Stimulated activated naive B cell treated with anti-CD40 and anti-IgM and Interleukin-4, amounts not matched to agents 10 μg/mL and 1 μg/mL and 100 μg/mL, for 72 hours (primary cell): ENCODE data around the gene FAAH2.
"Not testable (repeated sequence)": the region's sequence is repeated elsewhere in the genome, so short reads cannot be mapped to it uniquely, and the experiment has no call there.

Source experiments
- ATAC-seq, 2 donors: fragments of 150-1000 bp; cut with Tn5 transposase; replicated peaks; 2 replicates each; pipeline ENCODE4 v1.10.0; 2021; ENCODE audit warnings: moderate library complexity in 1 of 2
- DNase-seq: peaks from one replicate; pipeline ENCODE4 v3.0.0; 2021
- H3K27ac Mint-ChIP-seq: one replicate; pipeline ENCODE4 v1.8.0; 2022; ENCODE audit warnings: mild to moderate bottlenecking, mixed read lengths
- H3K27me3 Mint-ChIP-seq, 2 donors: one replicate each; pipeline ENCODE4 v1.8.0; 2022; ENCODE audit warnings: mixed read lengths in 2 of 2
- H3K36me3 Mint-ChIP-seq, 2 donors: one replicate each; pipeline ENCODE4 v1.8.0; 2022; ENCODE audit warnings: mixed read lengths in 2 of 2, mild to moderate bottlenecking in 1 of 2
- H3K4me1 Mint-ChIP-seq, 2 donors: one replicate each; pipeline ENCODE4 v1.8.0; 2022; ENCODE audit warnings: mixed read lengths in 2 of 2, mild to moderate bottlenecking in 1 of 2
- H3K4me3 Mint-ChIP-seq, 2 donors: one replicate each; pipeline ENCODE4 v1.8.0; 2022; ENCODE audit warnings: mild to moderate bottlenecking in 2 of 2, mixed read lengths in 2 of 2, moderate library complexity in 1 of 2
- H3K9me3 Mint-ChIP-seq, 2 donors: one replicate each; pipeline ENCODE4 v1.8.0; 2022; ENCODE audit warnings: mixed read lengths in 2 of 2, mild to moderate bottlenecking in 1 of 2

Gene FAAH2

GRCh38 chrX:57286507-57287251 is at the start of gene FAAH2:
FAAH2 (plus strand) TSS chrX:57286706; CDS start chrX:57286826, 120 bp downstream.
- no peaks in the 10 kb centered on the region for H3K9me3 Mint-ChIP-seq
- DNase-seq (no peak), ATAC-seq (peak; percentile 80 to 89)
- H3K4me1 Mint-ChIP-seq, result peaks cover 4 to 11% of the 10 kb centered on the region in 2 donors
- H3K27me3 Mint-ChIP-seq, result peaks cover 8 to 20% of the 10 kb centered on the region in 2 donors
- peak within 1 kb of the TSS; percentile 71 to 79 for H3K4me3 Mint-ChIP-seq
- no peaks in the 10 kb centered on the region for H3K36me3 Mint-ChIP-seq
- H3K27ac Mint-ChIP-seq, result no peak within 1 kb of the TSS

GRCh38 chrX:57241967-57242366 is 44.5 kb upstream of the FAAH2 start:
- no peak for ATAC-seq
- H3K36me3 Mint-ChIP-seq, result peaks cover 10 to 17% of the 10 kb centered on the region in 2 donors
- no peak overlapping the region for H3K27ac Mint-ChIP-seq
- no peak overlapping the region for H3K4me3 Mint-ChIP-seq
- no peaks in the 10 kb centered on the region for H3K4me1 Mint-ChIP-seq
- H3K27me3 Mint-ChIP-seq, result peaks cover 0 to 21% of the 10 kb centered on the region in 2 donors
- H3K9me3 Mint-ChIP-seq, result peaks cover 12 to 16% of the 10 kb centered on the region in 2 donors
- DNase-seq, result no peak

GRCh38 chrX:57251965-57252364 is 34.5 kb upstream of the FAAH2 start:
- no peak for ATAC-seq

GRCh38 chrX:57265126-57265525 is 21.4 kb upstream of the FAAH2 start:
- DNase-seq (no peak), ATAC-seq (no peak)
- no peaks in the 10 kb centered on the region for H3K4me1 Mint-ChIP-seq
- H3K36me3 Mint-ChIP-seq, result no peaks in the 10 kb centered on the region
- H3K27ac Mint-ChIP-seq, result no peak overlapping the region
- no peak overlapping the region for H3K4me3 Mint-ChIP-seq
- no peaks in the 10 kb centered on the region for H3K27me3 Mint-ChIP-seq
- H3K9me3 Mint-ChIP-seq, result peaks cover 0 to 7% of the 10 kb centered on the region in 2 donors

More at GRCh38 chrX:57251965-57252364, 34.5 kb upstream of the FAAH2 start:
- Mint-ChIP-seq H3K27ac (no peak overlapping the region), H3K4me3 (no peak overlapping the region), H3K27me3 (no peaks in the 10 kb centered on the region), H3K4me1 (no peaks in the 10 kb centered on the region), H3K9me3 (peaks cover 3 to 16% of the 10 kb centered on the region in 2 donors), H3K36me3 (peaks cover 0 to 4% of the 10 kb centered on the region in 2 donors)
- DNase-seq, result no peak

GRCh38 chrX:57266275-57266674 is 20.2 kb upstream of the FAAH2 start:
- H3K4me1 Mint-ChIP-seq, result no peaks in the 10 kb centered on the region
- no peaks in the 10 kb centered on the region for H3K36me3 Mint-ChIP-seq
- no peak for DNase-seq
- H3K27ac Mint-ChIP-seq, result no peak overlapping the region
- no peak for ATAC-seq
- no peak overlapping the region for H3K4me3 Mint-ChIP-seq
- H3K27me3 Mint-ChIP-seq, result no peaks in the 10 kb centered on the region
- H3K9me3 Mint-ChIP-seq, result peaks cover 0 to 7% of the 10 kb centered on the region in 2 donors

GRCh38 chrX:57266871-57267270 is 19.6 kb upstream of the FAAH2 start:
- Mint-ChIP-seq H3K4me3 (no peak overlapping the region), H3K36me3 (no peaks in the 10 kb centered on the region)

GRCh38 chrX:57267308-57267707 is 19.2 kb upstream of the FAAH2 start:
- no peak overlapping the region for H3K4me3 Mint-ChIP-seq
- no peaks in the 10 kb centered on the region for H3K4me1 Mint-ChIP-seq
- no peaks in the 10 kb centered on the region for H3K27me3 Mint-ChIP-seq
- DNase-seq (no peak), ATAC-seq (no peak)
- H3K9me3 Mint-ChIP-seq, result peaks cover 0 to 7% of the 10 kb centered on the region in 2 donors
- H3K27ac Mint-ChIP-seq, result no peak overlapping the region
- no peaks in the 10 kb centered on the region for H3K36me3 Mint-ChIP-seq

More at GRCh38 chrX:57266871-57267270, 19.6 kb upstream of the FAAH2 start:
- DNase-seq, result no peak
- no peak for ATAC-seq
- no peak overlapping the region for H3K27ac Mint-ChIP-seq
- no peaks in the 10 kb centered on the region for H3K27me3 Mint-ChIP-seq
- no peaks in the 10 kb centered on the region for H3K4me1 Mint-ChIP-seq
- peaks cover 0 to 7% of the 10 kb centered on the region in 2 donors for H3K9me3 Mint-ChIP-seq

GRCh38 chrX:57270980-57271379 is 15.5 kb upstream of the FAAH2 start:
- Mint-ChIP-seq H3K27ac (no peak overlapping the region), H3K4me1 (no peaks in the 10 kb centered on the region), H3K27me3 (no peaks in the 10 kb centered on the region), H3K4me3 (no peak overlapping the region), H3K9me3 (peaks cover 0 to 11% of the 10 kb centered on the region in 2 donors), H3K36me3 (no peaks in the 10 kb centered on the region)
- ATAC-seq (no peak), DNase-seq (no peak)

GRCh38 chrX:57282568-57282967 is 3.9 kb upstream of the FAAH2 start:
- ATAC-seq (no peak), DNase-seq (no peak)
- H3K27me3 Mint-ChIP-seq, result peaks cover 8 to 20% of the 10 kb centered on the region in 2 donors
- no peak overlapping the region for H3K4me3 Mint-ChIP-seq
- peaks cover 4 to 11% of the 10 kb centered on the region in 2 donors for H3K4me1 Mint-ChIP-seq
- no peak overlapping the region for H3K27ac Mint-ChIP-seq
- H3K9me3 Mint-ChIP-seq, result peaks cover 0 to 3% of the 10 kb centered on the region in 2 donors
- H3K36me3 Mint-ChIP-seq, result no peaks in the 10 kb centered on the region

- Mint-ChIP-seq H3K4me1 (peaks cover 4 to 11% of the 10 kb centered on the region in 2 donors), H3K36me3 (no peaks in the 10 kb centered on the region), H3K27me3 (peaks cover 8 to 20% of the 10 kb centered on the region in 2 donors), H3K27ac (no peak overlapping the region), H3K4me3 (no peak overlapping the region), H3K9me3 (no peaks in the 10 kb centered on the region)
- ATAC-seq (no peak), DNase-seq (no peak)
These were observed 1.5 kb upstream of the FAAH2 start for GRCh38 chrX:57285001-57285400.

- no peaks in the 10 kb centered on the region for H3K36me3 Mint-ChIP-seq
- no peak overlapping the region for H3K27ac Mint-ChIP-seq
- DNase-seq (no peak), ATAC-seq (no peak)
- H3K4me1 Mint-ChIP-seq, result peaks cover 4 to 11% of the 10 kb centered on the region in 2 donors
- no peak overlapping the region for H3K4me3 Mint-ChIP-seq
- no peaks in the 10 kb centered on the region for H3K9me3 Mint-ChIP-seq
- H3K27me3 Mint-ChIP-seq, result peaks cover 8 to 19% of the 10 kb centered on the region in 2 donors
These were observed 2.6 kb downstream of the FAAH2 start for GRCh38 chrX:57289089-57289488.

GRCh38 chrX:57294961-57295360 is 8.5 kb downstream of the FAAH2 start:
- Mint-ChIP-seq H3K4me1 (no peaks in the 10 kb centered on the region), H3K27me3 (peaks cover 0 to 14% of the 10 kb centered on the region in 2 donors), H3K36me3 (no peaks in the 10 kb centered on the region), H3K4me3 (no peak overlapping the region), H3K27ac (no peak overlapping the region), H3K9me3 (peaks cover 0 to 4% of the 10 kb centered on the region in 2 donors)
- no peak for ATAC-seq
- DNase-seq, result no peak

GRCh38 chrX:57295679-57296078 is 9.2 kb downstream of the FAAH2 start:
- peaks cover 0 to 14% of the 10 kb centered on the region in 2 donors for H3K27me3 Mint-ChIP-seq
- not testable (repeated sequence) for H3K4me3 Mint-ChIP-seq, DNase-seq, H3K9me3 Mint-ChIP-seq, ATAC-seq, H3K36me3 Mint-ChIP-seq, H3K27ac Mint-ChIP-seq, H3K4me1 Mint-ChIP-seq

- Mint-ChIP-seq H3K4me3 (no peak overlapping the region), H3K27ac (no peak overlapping the region), H3K36me3 (no peaks in the 10 kb centered on the region), H3K4me1 (no peaks in the 10 kb centered on the region), H3K9me3 (peaks cover 8 to 17% of the 10 kb centered on the region in 2 donors), H3K27me3 (no peaks in the 10 kb centered on the region)
- no peak for DNase-seq
- no peak for ATAC-seq
These were observed 27.2 kb downstream of the FAAH2 start for GRCh38 chrX:57313583-57314215.

GRCh38 chrX:57329008-57329407 is 42.5 kb downstream of the FAAH2 start:
- no peak overlapping the region for H3K4me3 Mint-ChIP-seq
- H3K27me3 Mint-ChIP-seq, result peaks cover 0 to 22% of the 10 kb centered on the region in 2 donors
- H3K4me1 Mint-ChIP-seq, result no peaks in the 10 kb centered on the region
- no peak for DNase-seq
- H3K9me3 Mint-ChIP-seq, result peaks cover 4 to 5% of the 10 kb centered on the region in 2 donors
- H3K36me3 Mint-ChIP-seq, result no peaks in the 10 kb centered on the region
- no peak overlapping the region for H3K27ac Mint-ChIP-seq
- no peak for ATAC-seq
